Femur (tissue), 1 donor: ENCODE measurements around the gene SRBD1.

Source experiments
- DNase-seq: peaks from one replicate; pipeline ENCODE4 v3.0.0-alpha.2; 2017

SRBD1 gene

DNA sequence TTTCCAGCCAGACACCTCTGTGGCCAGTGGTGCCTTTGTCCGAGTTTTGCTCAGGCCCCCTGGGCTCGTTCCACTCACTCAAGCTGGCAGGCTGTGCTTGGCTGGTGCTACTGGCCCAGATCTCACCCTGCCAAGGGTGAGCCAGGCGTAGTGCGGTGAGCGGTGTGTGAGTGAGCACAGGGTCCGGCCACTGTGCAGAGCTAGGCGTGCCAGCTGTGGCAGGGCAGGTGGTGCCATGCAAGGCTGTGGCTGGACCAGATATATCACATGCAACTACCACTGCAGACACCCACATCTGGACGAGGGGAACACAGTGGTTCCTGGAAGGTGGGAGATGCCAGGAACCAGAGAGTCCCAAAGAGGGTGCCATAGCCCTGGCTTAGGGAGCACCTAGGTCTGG is 70.1 kb downstream of the SRBD1 start:
- DNase-seq = no peak

GRCh38 chr2:45533771-45534170 is 77.3 kb downstream of the SRBD1 start:
- no peak for DNase-seq

- no peak for DNase-seq
Measured at GRCh38 chr2:45532181-45532580, 78.9 kb downstream of the SRBD1 start.

DNA sequence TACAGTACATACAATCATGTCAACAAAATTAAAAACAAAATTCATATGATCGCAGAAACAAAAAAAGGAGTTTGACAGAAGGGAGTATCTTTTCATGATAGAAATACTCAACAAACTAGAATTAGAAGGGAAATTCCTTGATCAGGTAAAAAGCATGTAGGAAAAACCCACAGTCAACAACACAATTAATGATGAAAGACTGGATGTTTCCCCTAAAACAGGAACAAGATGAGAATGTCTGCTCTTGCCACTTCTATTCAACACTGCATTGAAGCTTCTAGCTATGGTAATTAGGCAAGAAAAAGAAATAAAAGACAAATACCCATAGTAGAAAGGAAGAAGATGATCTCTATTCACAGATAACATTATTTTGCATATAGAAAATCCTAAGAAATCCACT is 87.1 kb downstream of the SRBD1 start:
- no peak for DNase-seq

DNA sequence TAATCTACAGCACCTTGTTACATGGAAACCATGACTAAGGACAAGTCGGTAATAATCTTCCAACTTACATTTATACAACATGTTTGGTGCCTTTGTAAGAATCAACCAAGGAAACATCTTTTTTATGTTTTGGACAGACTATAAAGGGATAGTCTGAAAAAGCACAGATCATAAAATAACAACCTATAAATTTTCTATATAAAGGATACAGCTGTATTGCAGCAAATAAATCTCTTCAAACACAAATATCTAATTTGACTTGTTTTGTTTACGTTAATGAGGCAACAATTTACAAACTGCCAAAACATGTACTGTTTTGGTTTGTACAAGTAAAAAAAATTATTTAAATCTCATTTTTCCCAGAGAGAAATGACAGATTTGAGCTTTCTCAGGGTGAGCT is 92.5 kb downstream of the SRBD1 start:
- no peak for DNase-seq

DNA sequence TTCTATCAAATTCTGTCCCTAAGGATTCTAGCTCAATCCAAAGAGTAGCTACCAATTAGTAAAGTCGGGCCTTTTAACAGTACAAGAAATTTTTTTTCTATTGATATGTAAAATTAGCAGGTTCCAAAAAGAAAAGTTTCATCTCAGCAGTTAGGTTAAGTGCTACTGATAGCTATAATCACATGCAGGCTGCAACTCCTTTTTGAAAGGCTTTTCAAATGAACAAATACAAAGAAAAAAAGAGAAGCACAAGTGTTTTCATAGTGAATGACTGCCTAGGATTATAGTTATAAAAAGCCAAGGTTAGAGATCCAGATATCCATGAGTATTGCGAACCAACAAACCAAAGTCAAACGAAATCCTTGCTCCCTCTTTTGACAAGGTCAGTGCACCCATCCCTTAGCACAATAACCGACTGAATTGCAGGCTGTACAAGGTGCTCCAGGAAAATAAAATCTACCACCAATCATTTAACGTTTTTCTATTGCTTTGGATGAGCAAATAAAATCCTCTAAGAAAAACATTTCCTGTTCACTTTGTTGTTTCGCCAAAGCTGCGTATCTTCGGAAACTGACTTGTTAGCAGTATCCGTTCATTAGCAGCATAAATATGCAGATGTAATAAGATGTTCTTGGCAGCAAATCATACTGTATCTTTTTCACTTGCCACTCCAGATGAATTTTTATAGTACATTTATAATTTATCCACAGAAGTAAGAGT is 100.2 kb downstream of the SRBD1 start:
- DNase-seq = no peak

DNA sequence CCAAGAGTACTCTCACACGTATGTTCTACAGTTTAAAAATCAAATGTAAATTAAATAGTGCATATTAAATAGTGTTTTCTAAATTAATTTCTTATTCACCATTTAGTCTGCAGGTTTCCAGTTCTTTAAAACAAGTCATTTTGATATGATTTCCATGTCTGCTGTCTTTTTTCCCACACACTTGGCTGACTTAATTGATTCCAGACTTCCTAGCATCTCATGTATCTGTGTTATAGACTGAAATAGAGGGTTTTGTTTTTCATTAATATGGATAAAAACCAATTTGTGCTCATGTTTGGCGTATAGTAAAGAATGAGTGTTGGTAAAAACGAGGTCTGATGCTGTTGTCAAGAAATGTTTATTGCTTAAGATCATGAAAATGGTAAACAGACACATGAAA is 104.3 kb downstream of the SRBD1 start:
- DNase-seq = no peak

DNA sequence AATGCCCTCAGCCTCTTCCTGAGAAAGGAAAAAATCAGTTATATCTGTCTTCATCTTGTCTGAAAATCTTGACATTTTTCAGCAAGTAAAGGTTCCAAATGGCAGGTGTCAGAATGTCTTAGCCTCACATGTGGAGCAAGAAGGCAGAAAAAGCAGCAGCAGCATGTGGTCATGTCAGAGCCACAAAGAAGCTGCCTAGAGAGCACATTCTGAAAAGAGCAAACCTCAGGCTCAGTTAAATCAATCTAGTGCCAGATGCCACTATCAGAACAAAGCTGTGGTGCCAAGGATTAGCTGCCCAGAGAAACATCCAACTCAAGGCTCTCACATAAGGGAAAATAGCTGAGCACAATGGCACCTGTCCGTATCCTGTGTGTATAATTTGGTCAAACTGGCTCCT is 105.9 kb downstream of the SRBD1 start:
- DNase-seq = no peak

DNA sequence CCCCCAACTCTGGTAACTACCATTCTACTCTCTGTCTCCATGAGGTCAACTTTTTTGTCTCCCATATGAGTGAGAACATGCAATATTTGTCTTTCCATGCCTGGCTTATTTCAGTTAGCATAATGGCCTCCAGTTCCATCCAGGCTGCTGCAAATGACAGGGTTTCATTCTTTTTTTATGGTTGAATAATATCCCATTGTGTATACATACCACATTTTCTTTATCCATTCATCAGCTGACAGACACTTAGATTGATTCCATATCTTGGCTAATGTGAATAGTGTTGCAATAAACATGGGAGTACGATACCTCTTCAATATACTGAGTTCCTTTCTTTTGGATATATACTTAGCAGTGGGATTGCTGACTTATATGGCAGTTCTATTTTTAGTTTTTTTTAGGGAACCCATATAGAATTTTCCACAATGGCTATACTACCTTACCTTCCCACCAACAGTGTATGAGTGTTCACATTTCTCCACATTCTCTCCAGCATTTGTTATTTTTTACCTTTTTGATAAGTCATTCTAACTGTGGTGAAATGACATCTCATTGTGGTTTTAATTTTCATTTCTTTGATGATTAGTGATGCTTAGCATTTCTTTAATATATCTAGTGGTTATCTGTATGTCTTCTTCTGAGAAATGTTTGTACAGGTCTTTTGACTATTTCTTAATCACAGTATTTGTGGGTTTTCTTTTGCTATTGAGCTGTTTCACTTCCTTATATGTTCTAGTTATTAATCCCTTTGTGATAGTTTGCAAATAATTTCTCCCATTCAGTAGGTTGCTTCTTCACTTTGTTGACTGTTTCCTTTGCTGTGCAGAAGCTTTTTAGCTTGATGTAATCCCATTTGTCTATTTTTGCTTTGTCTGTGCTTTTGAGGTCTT is 112.2 kb downstream of the SRBD1 start:
- no peak for DNase-seq

DNA sequence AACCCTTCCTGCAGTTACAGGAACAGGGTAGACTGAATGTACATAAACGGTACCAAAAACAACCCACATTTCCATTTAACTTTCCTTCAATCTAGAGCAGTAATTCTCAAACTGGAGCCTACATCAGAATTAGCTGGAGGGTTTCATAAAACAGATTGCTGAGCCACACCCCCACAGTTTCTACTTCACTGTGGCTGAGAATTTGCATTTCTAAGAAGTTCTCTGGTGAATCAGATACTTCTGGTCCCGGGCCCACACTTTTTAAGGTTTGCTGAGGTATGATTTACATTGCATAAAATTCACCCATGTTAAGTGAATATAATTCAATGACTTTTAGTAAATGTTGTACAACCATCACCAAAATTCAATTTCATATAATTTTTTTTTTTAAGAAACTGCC is 113.7 kb downstream of the SRBD1 start:
- DNase-seq = no peak

DNA sequence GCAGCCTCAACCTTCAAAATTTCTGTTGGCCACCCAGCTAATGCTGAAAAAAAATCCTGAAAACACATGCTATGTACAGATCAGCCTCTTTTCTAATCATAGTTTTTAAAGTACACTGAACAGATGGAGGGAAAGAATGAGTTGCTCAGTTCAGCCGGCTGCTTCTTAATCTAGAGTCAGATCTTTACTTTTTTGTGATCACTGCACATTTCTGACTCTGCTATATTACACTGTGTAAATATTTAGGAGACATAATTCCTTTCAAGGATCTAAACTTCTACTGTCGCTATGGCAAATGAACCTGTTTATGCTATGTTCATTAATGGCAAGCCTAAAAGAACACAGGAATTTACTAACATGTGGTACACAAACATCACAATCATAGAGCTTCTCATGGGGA is 114.2 kb downstream of the SRBD1 start:
- DNase-seq = no peak

GRCh38 chr2:45494978-45495293 is 116.1 kb downstream of the SRBD1 start:
- no peak for DNase-seq

GRCh38 chr2:45494275-45494977 is 116.6 kb downstream of the SRBD1 start:
- no peak for DNase-seq

- DNase-seq = no peak
Measured at GRCh38 chr2:45484965-45485364, 126.1 kb downstream of the SRBD1 start.

DNA sequence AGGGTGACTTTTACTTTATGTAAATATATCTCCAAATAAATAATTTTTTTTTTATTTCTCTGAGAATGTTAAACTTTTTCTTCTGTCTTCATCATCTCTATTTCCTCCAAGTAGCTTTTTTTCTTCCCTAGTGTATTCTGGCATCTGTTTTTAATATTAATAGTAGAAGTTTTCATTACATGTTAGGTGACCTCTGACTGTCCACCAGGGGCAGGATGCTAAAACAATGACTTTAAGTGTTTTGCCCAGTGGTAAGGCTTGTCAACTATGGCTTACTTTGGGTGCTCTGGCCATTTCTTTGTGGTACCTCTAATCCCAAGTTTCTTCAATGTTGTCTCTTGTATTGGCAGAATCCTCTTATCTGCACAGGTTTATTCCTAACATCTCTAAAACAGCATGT is 127.1 kb downstream of the SRBD1 start:
- no peak for DNase-seq

GRCh38 chr2:45477546-45477945 is 133.5 kb downstream of the SRBD1 start:
- DNase-seq = no peak

GRCh38 chr2:45470531-45470930 is 140.5 kb downstream of the SRBD1 start:
- peak; percentile 78 for DNase-seq

DNA sequence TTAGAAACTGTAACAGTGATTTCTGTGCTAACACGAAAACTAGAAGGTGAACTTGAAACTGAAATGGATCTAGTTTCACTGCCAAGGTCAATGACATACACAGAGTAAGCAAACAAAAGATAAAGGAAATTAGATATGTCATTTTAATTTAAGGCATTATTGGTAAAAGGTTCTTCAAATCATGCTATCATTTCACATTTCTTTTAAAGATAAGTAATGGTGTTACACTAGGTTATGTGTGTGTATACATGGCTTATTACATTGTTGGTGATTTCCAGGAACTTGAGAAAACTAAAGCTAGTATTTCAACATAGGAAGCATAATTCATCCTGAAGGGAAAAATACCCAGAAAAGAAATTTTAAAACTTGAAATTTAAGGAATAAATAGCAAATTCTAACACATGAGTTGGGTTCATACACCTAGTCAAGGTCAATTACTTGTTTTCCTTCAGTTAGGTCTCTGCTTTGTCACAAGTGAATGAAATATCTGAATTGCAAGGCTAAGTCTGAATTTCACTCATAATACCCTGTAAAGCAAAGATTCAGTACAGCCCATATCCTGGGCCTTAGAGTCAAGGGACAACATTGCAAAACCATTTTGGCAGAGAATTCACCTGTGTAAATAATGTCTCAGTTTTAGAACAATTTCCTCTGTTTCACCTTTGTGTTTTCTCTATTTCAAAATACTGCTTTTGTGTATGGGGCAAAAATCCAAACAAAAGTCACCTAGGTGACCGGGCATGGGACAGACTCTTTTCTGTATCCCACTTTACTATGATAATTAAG is 141.6 kb downstream of the SRBD1 start:
- no peak for DNase-seq

DNA sequence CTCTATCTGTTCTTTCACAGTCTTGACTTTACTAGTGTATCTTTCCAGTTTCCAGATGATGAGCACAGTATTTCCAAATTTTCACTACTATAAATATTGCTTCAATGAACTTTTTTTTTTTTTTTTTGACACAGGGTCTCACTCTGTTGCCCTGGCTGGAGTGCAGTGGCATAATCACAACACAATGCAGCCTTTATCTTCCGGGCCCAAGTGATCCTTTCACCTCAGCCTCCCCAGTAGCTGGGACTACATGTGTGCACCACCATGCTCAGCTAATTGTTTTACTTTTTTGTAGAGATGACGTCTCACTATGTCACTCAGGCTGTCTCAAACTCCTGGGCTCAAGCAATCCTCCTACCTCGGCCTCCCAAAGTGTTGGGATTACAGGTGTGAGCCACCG is 142.8 kb downstream of the SRBD1 start:
- DNase-seq = no peak

GRCh38 chr2:45466053-45466452 is 145.0 kb downstream of the SRBD1 start:
- DNase-seq = no peak

DNA sequence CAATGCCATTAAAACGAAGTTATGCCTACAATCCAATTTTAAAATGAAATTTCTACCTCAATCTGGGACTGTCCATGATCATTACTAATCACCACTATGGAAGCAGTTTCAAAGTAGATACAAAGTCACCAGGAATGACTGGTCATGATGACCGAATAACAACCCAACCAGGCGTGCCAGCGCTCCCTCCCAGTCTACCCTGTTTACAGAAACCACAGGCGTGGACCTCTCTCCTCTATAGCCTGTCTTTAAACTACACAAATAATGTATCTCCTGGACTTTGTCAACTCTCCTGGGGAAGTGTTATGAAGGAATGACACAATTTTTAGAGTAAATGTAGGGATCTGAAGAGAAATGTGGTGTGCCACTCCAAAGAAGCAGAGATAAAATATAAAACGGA is 150.2 kb downstream of the SRBD1 start:
- DNase-seq = no peak

DNA sequence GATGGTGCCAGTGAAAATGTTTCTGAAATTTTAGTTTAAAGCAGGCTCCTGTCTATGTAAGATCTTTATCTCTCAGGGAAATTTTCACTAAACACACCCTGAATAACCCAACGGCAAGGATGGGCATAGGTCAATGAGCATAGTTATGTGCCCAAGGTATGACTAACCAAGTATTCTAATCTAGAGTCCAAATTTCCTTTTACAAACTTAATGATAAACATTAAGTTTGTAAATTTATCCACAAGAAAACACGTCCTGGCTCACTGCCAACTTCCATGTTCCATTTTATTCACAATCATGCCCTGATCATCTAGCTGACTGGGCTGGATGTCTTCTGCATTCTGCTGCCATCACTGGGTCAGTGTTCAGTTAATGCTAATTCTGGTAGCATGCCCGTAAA is 151.2 kb downstream of the SRBD1 start:
- no peak for DNase-seq

- no peak for DNase-seq
Measured at GRCh38 chr2:45458909-45459563, 152.0 kb downstream of the SRBD1 start.
